Testis (tissue), 2 donors: ENCODE measurements around the gene CALB2.

Source experiments
- CTCF ChIP-seq, 3 experiments: fragments of 450-650 bp in 2 of 3; fragments of 200-600 bp in 1 of 3; sonication (generic) in 1 of 3; IDR thresholded peaks; one replicate each; pipeline ENCODE4 v1.5.1; 2016 to 2019; ENCODE audit warnings: antibody characterized with exemption in 3 of 3, mild to moderate bottlenecking in 2 of 3, moderate library complexity in 1 of 3
- POLR2A ChIP-seq: fragments of 450-650 bp; IDR thresholded peaks from one replicate; pipeline ENCODE4 v1.6.1; 2017; ENCODE audit warnings: antibody characterized with exemption, mild to moderate bottlenecking, moderate library complexity

- TF ChIP-seq POLR2A, result no peak
- TF ChIP-seq CTCF (IDR thresholded peaks at IDR 0.05), result no peak
Observed at GRCh38 chr16:71338632-71339031, 19.9 kb upstream of the CALB2 start.
